ENCODE measurements around the gene TRPT1.

DNA sequence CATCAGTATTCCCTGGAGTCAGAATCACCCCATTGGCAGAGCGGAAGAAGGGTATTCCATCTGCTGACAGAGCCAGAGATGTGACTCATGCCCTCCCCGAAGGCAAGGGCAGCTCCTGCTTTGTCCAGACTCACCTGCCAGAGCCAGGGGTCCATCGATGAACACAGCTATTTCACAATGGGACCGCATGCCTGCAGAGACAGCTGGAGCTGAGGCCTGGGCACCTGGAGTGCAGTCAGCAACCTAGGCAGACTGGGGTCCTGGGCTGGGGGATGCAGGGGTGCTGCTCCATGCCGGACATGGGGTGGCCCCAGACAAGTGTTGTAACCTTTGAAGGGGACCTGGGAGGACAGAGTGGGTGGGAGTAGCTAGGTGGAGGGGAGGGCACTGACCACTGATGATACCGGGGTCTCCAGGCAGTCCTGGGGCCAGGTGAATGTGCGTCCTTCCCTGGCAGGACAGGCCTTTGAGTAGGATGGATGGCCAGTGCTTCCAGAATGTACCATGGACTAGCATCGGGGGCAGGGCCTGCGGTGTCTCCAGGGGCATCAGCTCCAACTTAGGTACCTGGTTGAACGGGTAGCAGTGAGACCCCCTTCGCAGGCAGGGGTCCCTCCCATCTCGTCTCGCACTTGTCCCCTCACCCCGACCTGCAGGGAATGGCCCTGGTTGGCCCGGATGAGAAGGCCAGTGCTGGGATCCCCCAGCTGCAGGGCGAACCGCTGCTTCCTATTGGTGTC is 1.7 kb downstream of the TRPT1 start:
- TF ChIP-seq, protein P1, sequence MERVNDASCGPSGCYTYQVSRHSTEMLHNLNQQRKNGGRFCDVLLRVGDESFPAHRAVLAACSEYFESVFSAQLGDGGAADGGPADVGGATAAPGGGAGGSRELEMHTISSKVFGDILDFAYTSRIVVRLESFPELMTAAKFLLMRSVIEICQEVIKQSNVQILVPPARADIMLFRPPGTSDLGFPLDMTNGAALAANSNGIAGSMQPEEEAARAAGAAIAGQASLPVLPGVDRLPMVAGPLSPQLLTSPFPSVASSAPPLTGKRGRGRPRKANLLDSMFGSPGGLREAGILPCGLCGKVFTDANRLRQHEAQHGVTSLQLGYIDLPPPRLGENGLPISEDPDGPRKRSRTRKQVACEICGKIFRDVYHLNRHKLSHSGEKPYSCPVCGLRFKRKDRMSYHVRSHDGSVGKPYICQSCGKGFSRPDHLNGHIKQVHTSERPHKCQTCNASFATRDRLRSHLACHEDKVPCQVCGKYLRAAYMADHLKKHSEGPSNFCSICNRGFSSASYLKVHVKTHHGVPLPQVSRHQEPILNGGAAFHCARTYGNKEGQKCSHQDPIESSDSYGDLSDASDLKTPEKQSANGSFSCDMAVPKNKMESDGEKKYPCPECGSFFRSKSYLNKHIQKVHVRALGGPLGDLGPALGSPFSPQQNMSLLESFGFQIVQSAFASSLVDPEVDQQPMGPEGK (CRISPR knock-in tag; IDR thresholded peaks at IDR 0.05; ENCODE audit: borderline replicate concordance): no peak
- TF ChIP-seq ZNF565 (CRISPR knock-in tag; conservative IDR thresholded peaks at IDR 0.05; ENCODE audit: low read depth): no peak
